ENCODE measurements around the gene FAM107B. TPM values are rescaled to one million over a fixed set of nuclear protein-coding genes. Genes with fewer than 3 reads are reported as not detected.

The FAM107B gene
- total and polyA plus RNA-seq, 10 of the 15 experiments (the other 5 are each of a cell fraction or from before 2014, with no cell fraction given), result 22.9 to 162 (median 86.6) TPM

- Histone ChIP-seq H3K27ac (ENCODE audit: control insufficient read depth, insufficient read depth) (no peak overlapping the region), H3K4me2 (ENCODE audit: control insufficient read depth, insufficient read depth) (no peak overlapping the region), H3K27me3 (replicated peaks in 1 of 2; ENCODE audit: control insufficient read depth in 2 of 2, insufficient read depth in 2 of 2, low read length in 1 of 2) (no peaks in the 10 kb centered on the region), H3K4me3 (no peak overlapping the region), H3K79me2 (ENCODE audit: control insufficient read depth, insufficient read depth, low read length) (no peaks in the 10 kb centered on the region), H3K9ac (ENCODE audit: control insufficient read depth, insufficient read depth, low read length) (no peak overlapping the region), H3K9me3 (replicated peaks; ENCODE audit: control insufficient read depth, insufficient read depth, low read length) (no peaks in the 10 kb centered on the region), H2AFZ (ENCODE audit: control insufficient read depth, low read depth, low read length) (no peak overlapping the region), H4K20me1 (ENCODE audit: control insufficient read depth, insufficient read depth) (no peaks in the 10 kb centered on the region), H3K36me3 (ENCODE audit: control insufficient read depth in 2 of 2, insufficient read depth in 2 of 2, low read length in 1 of 2) (no peaks in the 10 kb centered on the region), H3K4me1 (ENCODE audit: control insufficient read depth, insufficient read depth, low read length) (no peaks in the 10 kb centered on the region)
- no TSS peak for BruUV-seq (replicated peaks)
- ChIA-PET POLR2A (interaction anchor here (0.6 kb wide), 2 partner anchors 154 to 1059 kb away, joined by 3 to 5 read pairs; no protein-coding TSS in a partner anchor), CTCF (no interaction called here), SMC1A (ENCODE audit: uncharacterized antibody, unreplicated experiment) (interaction anchor here (0.6 to 1.0 kb wide), 2 partner anchors 15 to 100 kb away, joined by 3 to 5 read pairs; no protein-coding TSS in a partner anchor), RAD21 (ENCODE audit: unreplicated experiment) (no interaction called here)
- 38% methylated on average over 5 of the region's 5 CpGs for WGBS (ENCODE audit: insufficient coverage, insufficient replicate concordance, low lambda C conversion rate, missing lambda C conversion rate)
- TF ChIP-seq EZH2 (IDR thresholded peaks at IDR 0.05; ENCODE audit: borderline replicate concordance, control insufficient read depth, low read depth, low read length), result no peak
- TF ChIP-seq SPI1 (IDR thresholded peaks at IDR 0.05; ENCODE audit: borderline replicate concordance, insufficient read depth, low read depth, low read length), result no peak
- no peak for TF ChIP-seq LARP7 (IDR thresholded peaks at IDR 0.05)
- TF ChIP-seq EGR1 (IDR thresholded peaks at IDR 0.05; ENCODE audit: borderline replicate concordance in 1 of 2, low read depth in 2 of 2, low read length in 2 of 2), result no peak
- TF ChIP-seq HSF1 (IDR thresholded peaks at IDR 0.05; ENCODE audit: low read depth, low read length), result no peak
- TF ChIP-seq ESRRA (IDR thresholded peaks at IDR 0.05; ENCODE audit: low read length), result no peak
- no peak for TF ChIP-seq IKZF2 (IDR thresholded peaks at IDR 0.05)
- TF ChIP-seq BCL11A (IDR thresholded peaks at IDR 0.05; ENCODE audit: low read depth, low read length), result no peak
- TF ChIP-seq CUX1 (IDR thresholded peaks at IDR 0.05; ENCODE audit: insufficient replicate concordance, low read depth, low read length), result no peak
- no peak for TF ChIP-seq YBX1 (IDR thresholded peaks at IDR 0.05)
- TF ChIP-seq SKIL (IDR thresholded peaks at IDR 0.05; ENCODE audit: low read depth, poor library complexity, severe bottlenecking), result no peak
- in situ Hi-C loops (cut with MboI) (no loop called here), intact Hi-C loops (cut with micrococcal nuclease; ENCODE audit: unreplicated experiment) (no loop called here)
- peak; percentile 79 for ATAC-seq
- no peak for FAIRE-seq
- no peak for DNase-seq (ENCODE audit: low read depth, low spot score)
These were observed 69.0 kb downstream of the FAM107B start for GRCh38 chr10:14705548-14706230.

Data from GM12878 (cell line).